ENCODE data around the gene LRRC42. TPM values are rescaled to one million over a fixed set of nuclear protein-coding genes. Genes with fewer than 3 reads are reported as not detected.

Gene LRRC42
- total and polyA plus RNA-seq, 9 of the 15 experiments (the other 6 are each of a cell fraction or from before 2014, with no cell fraction given) = 17.3 to 51.9 (median 35.5) TPM

DNA sequence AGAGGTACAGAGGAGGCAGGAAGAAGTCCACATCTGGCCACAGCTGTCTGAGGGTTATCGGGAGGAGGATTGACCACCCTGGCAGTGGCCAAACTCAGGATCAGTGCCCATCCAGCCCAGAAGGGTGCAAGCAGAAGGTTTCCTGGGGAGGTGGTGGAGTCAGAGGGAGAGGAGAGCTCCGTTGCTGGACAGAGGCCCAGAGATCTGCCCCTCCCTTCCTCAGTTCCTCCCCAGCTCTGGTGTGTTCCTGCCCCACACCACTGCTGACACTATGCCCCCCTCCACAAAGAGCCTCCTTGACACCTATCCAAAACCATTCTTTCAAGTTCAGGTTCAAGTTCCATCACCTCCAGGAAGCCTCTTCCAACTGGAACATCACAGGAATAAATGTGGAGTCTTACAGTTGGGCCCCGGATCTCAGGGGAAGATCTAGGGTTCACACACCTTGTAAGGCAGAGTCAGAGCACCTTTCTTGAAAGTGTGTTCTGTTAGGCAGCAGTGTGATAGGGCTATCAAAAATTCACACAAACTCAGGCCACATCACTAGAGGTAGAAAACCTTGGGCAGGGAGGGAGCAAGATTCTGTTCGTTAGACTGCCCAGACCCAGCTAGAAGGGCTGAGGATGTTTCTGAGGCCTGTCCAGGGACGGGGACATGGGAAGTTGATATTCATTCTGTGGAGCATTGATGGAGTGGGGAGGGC lies 64.4 kb downstream of the LRRC42 start:
- Histone ChIP-seq H3K36me3 (ENCODE audit: control insufficient read depth, insufficient read depth, low read length) (no peaks in the 10 kb centered on the region), H3K4me2 (ENCODE audit: insufficient read depth, low read length) (no peak overlapping the region), H3K79me2 (ENCODE audit: control insufficient read depth, insufficient read depth, low read length) (no peaks in the 10 kb centered on the region), H3K27ac (ENCODE audit: extremely low read depth, low read depth, low read length) (no peak overlapping the region), H3K9me3 (replicated peaks; ENCODE audit: control insufficient read depth, insufficient read depth, low read depth, low read length) (no peaks in the 10 kb centered on the region), H3K9me1 (ENCODE audit: control insufficient read depth, insufficient read depth, low read length) (no peaks in the 10 kb centered on the region), H3K4me1 (replicated peaks in 1 of 2; ENCODE audit: control insufficient read depth in 2 of 2, insufficient read depth in 2 of 2, low read length in 2 of 2) (peaks cover 0 to 6% of the 10 kb centered on the region in 2 experiments; a peak in 1 of 5 replicates), H3K9ac (ENCODE audit: insufficient read depth in 1 of 2, low read depth in 2 of 2, low read length in 2 of 2) (0 out of 4 replicates have a peak overlapping the region, but pooled peaks of 1 of the 2 experiments have one; percentile 49), H4K20me1 (replicated peaks; ENCODE audit: control insufficient read depth, insufficient read depth, low read length) (0 out of 2 replicates have a peak, but pooled peaks cover 11% of the 10 kb centered on the region), H3K4me3 (no peak overlapping the region), H2AFZ (ENCODE audit: low read depth, low read length) (no peak overlapping the region), H3K27me3 (ENCODE audit: control insufficient read depth in 2 of 2, insufficient read depth in 2 of 2, low read length in 2 of 2) (peaks cover 55 to 83% of the 10 kb centered on the region in 2 experiments)
- no TSS peak for BruUV-seq (replicated peaks)
- in situ Hi-C loops (cut with MboI) = no loop called here
- POLR2A ChIA-PET = interaction anchor here (0.7 kb wide), 1 partner anchor 44 kb away, joined by 3 read pairs; no protein-coding TSS in a partner anchor
- TF ChIP-seq SMAD1 (IDR thresholded peaks at IDR 0.05; ENCODE audit: low read depth, low read length, partially characterized antibody) = no peak
- TF ChIP-seq, protein P1, sequence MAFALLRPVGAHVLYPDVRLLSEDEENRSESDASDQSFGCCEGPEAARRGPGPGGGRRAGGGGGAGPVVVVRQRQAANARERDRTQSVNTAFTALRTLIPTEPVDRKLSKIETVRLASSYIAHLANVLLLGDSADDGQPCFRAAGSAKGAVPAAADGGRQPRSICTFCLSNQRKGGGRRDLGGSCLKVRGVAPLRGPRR (CRISPR knock-in tag; IDR thresholded peaks at IDR 0.05) = no peak
- no peak for TF ChIP-seq ZKSCAN3 (CRISPR knock-in tag; IDR thresholded peaks at IDR 0.05)
- TF ChIP-seq ZFP36 (IDR thresholded peaks at IDR 0.05; ENCODE audit: low read depth, low read length, partially characterized antibody) = no peak
- DNase-seq (ENCODE audit: extremely low read depth in 1 of 4, low spot score in 3 of 4) = no peak
- CTCF ChIA-PET (ENCODE audit: low intra/inter-chr PET ratio) = no interaction called here
- no peak for ATAC-seq
- FAIRE-seq = no peak
- 0% methylated on average over 4 of the region's 5 CpGs for WGBS (ENCODE audit: insufficient coverage, low coverage, missing lambda C conversion rate)
- intact Hi-C loops (cut with micrococcal nuclease) = no loop called here

Data from K562 (cell line).